Testis (tissue), 3 donors: Measurements from ENCODE around the gene PRKN. TPM values are rescaled to one million over a fixed set of nuclear protein-coding genes. Genes with fewer than 3 reads are reported as not detected.

Source experiments
- DNase-seq: peaks from one replicate; pipeline ENCODE4 v3.0.0-alpha.2; 2019
- H3K27ac ChIP-seq, 2 donors: fragments of 200-600 bp; sonication (generic); one replicate each; pipeline ENCODE4 v1.5.1; 2019
- H3K27me3 ChIP-seq: fragments of 200-600 bp; sonication (generic); one replicate; pipeline ENCODE4 v1.5.1; 2019
- H3K36me3 ChIP-seq: fragments of 200-600 bp; sonication (generic); one replicate; pipeline ENCODE4 v1.5.1; 2017; ENCODE audit warnings: low read depth; ENCODE audit errors: missing control alignments
- H3K4me1 ChIP-seq: fragments of 200-600 bp; sonication (generic); one replicate; pipeline ENCODE4 v1.5.1; 2019
- H3K4me3 ChIP-seq, 2 donors: fragments of 200-600 bp; sonication (generic); one replicate each; pipeline ENCODE4 v1.5.1; 2017 to 2019
- H3K9me3 ChIP-seq: fragments of 200-600 bp; sonication (generic); one replicate; pipeline ENCODE4 v1.5.1; 2017
- POLR2A ChIP-seq: fragments of 450-650 bp; IDR thresholded peaks from one replicate; pipeline ENCODE4 v1.6.1; 2017; ENCODE audit warnings: antibody characterized with exemption, mild to moderate bottlenecking, moderate library complexity
- WGBS, 2 donors: methylation state at CpG; one replicate each; pipeline ENCODE4 v1.1.5; 2018; 5-methylcytosine and 5-hydroxymethylcytosine counted together
- intact Hi-C: fragments of 100-400 bp; cut with DNase I; formaldehyde crosslinking; loops from one replicate; pipeline ENCODE4 v1.15.1; 2023; ENCODE audit warnings: low total_unique reads
- polyA plus RNA-seq: library from polyadenylated mRNA; stranded (reverse); fragments of 350-450 nt; fragmentation: Illumina TruSeq; extraction: RNeasy Lipid Tissue Mini Kit (QIAGEN cat#74804); gene quantifications from one replicate; pipeline ENCODE4 v1.2.3, GENCODE V29; 2014; ENCODE audit warnings: low read depth, low replicate concordance; ENCODE audit not compliant: insufficient read depth
- total RNA-seq, 2 donors: library from RNA; depleted of rRNA; stranded (reverse); fragments of >200 nt; gene quantifications; one replicate each; pipeline ENCODE4 v1.2.3, GENCODE V29; 2016
- TF ChIP-seq, protein P1 (sequence below), 3 experiments: fragments of 450-650 bp in 2 of 3; fragments of 200-600 bp in 1 of 3; sonication (generic) in 1 of 3; IDR thresholded peaks; one replicate each; pipeline ENCODE4 v1.5.1; 2016 to 2019; ENCODE audit warnings: antibody characterized with exemption in 3 of 3, mild to moderate bottlenecking in 2 of 3, moderate library complexity in 1 of 3

Gene PRKN
- total and polyA plus RNA-seq, 3 donors from 2014 or later, result 19.1 to 34.5 (median 28.8) TPM

DNA sequence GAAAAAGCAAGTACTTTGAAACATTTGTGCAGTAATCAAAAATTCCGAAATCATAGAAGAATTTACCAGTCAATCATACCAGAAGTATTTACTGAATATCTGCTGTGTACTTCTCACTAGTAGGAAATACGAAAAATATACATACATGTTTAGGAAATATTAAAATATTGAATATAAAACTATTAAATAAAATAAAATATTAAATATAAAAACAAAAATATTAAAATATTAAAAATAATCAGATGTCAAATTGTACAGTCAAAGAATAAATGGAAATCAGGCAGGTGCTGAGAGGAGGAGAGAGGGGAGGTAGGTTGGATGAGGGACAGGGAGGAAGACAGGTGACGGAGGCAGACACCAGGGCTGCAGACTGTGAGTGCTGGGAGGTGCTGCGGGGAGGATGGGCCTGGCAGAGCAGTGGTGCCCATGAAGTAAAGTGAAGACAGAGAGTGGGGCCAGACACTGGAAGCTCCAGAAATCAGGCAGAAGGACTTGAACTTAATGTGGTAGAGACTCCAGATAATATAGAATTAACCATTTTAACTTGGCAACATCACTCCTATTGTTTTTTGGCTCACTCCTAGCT, 55.9 kb downstream of the PRKN start:
- intact Hi-C loops, result no loop called here
- H3K4me1 ChIP-seq, result peaks cover 7% of the 10 kb centered on the region
- DNase-seq, result no peak
- no peaks in the 10 kb centered on the region for H3K9me3 ChIP-seq
- H3K4me3 ChIP-seq, result no peak overlapping the region
- no peaks in the 10 kb centered on the region for H3K27me3 ChIP-seq
- WGBS, 2 donors, result 91% methylated on average over 4 of the region's 4 CpGs
- H3K36me3 ChIP-seq, result no peaks in the 10 kb centered on the region
- no peak overlapping the region for H3K27ac ChIP-seq
- TF ChIP-seq POLR2A, result no peak
- TF ChIP-seq, protein P1, sequence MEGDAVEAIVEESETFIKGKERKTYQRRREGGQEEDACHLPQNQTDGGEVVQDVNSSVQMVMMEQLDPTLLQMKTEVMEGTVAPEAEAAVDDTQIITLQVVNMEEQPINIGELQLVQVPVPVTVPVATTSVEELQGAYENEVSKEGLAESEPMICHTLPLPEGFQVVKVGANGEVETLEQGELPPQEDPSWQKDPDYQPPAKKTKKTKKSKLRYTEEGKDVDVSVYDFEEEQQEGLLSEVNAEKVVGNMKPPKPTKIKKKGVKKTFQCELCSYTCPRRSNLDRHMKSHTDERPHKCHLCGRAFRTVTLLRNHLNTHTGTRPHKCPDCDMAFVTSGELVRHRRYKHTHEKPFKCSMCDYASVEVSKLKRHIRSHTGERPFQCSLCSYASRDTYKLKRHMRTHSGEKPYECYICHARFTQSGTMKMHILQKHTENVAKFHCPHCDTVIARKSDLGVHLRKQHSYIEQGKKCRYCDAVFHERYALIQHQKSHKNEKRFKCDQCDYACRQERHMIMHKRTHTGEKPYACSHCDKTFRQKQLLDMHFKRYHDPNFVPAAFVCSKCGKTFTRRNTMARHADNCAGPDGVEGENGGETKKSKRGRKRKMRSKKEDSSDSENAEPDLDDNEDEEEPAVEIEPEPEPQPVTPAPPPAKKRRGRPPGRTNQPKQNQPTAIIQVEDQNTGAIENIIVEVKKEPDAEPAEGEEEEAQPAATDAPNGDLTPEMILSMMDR (IDR thresholded peaks at IDR 0.05), result no peak

DNA sequence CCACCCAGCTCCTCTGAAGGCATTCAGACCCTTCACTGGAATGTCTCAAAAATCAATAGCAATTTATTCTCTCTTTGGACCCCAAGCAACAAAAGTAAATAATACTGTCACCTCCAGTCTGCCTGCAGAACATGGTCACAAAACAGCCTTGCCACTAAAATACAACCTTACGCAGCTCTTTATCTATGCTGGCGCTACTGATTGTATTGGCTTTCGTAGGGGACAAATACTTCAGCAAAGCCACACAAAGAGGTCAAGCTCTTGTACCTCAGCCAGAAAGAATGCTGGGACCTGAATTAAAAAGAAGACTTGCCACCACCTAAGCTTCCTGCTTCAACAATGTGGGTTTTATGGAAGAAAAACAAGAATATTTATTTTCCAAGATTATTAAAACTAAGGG, 57.2 kb downstream of the PRKN start:
- no peak overlapping the region for H3K27ac ChIP-seq
- H3K27me3 ChIP-seq, result no peaks in the 10 kb centered on the region
- no peak overlapping the region for H3K4me3 ChIP-seq
- H3K4me1 ChIP-seq, result peaks cover 7% of the 10 kb centered on the region
- WGBS, 2 donors, result 61 to 63% methylated on average over 3 of the region's 3 CpGs
- no peak for TF ChIP-seq POLR2A
- TF ChIP-seq, protein P1 (IDR thresholded peaks at IDR 0.05), result no peak
- intact Hi-C loops, result no loop called here
- H3K36me3 ChIP-seq, result no peaks in the 10 kb centered on the region
- no peak for DNase-seq
- H3K9me3 ChIP-seq, result no peaks in the 10 kb centered on the region

DNA sequence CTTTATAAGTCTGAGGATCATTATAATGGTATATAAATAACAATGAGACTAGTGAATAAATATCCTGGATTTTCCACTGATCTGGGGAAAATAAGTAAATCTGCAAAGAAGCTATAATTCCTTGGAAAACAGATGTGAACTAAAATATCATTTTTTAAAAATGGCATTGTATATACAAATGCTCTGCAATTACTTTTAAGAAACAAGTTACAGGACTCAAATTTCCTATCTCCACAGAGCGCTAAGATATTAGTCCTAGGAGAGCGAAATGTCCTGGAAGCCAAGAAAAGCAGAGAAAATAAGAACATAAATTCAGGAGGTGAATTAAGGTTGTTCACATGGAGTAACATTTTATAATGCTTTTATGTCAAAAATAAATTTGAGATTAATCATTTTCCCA, 61.3 kb downstream of the PRKN start:
- Histone ChIP-seq H3K9me3 (no peaks in the 10 kb centered on the region), H3K4me3 (no peak overlapping the region), H3K27me3 (no peaks in the 10 kb centered on the region), H3K4me1 (peaks cover 10% of the 10 kb centered on the region), H3K27ac (no peak overlapping the region), H3K36me3 (no peaks in the 10 kb centered on the region)
- DNase-seq, result no peak
- TF ChIP-seq, protein P1 (IDR thresholded peaks at IDR 0.05), result no peak
- TF ChIP-seq POLR2A, result no peak
- WGBS, 2 donors, result 53 to 66% methylated on average over 2 of the region's 2 CpGs
- intact Hi-C loops, result no loop called here

DNA sequence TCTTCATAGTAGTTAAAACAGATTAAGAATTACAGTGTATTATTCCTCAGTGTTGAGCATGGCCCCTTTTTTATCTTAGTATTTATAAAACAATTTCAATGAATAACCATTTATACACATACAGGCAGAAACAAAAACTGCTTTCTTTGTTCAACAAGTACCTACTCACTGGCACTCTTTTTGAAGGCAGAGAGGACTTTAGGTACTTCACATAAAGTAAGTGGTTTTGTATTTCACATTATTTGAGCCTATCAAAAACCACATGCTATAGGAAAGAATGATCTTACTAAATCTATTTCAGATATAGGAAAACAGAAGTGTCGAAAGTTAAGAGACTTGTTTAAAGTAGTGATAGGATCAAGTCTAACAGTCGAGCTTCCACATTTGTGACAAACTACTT, 73.8 kb downstream of the PRKN start:
- no peak overlapping the region for H3K4me3 ChIP-seq
- H3K27me3 ChIP-seq, result no peaks in the 10 kb centered on the region
- WGBS, 2 donors, result 86 to 88% methylated on average over 2 of the region's 2 CpGs
- H3K4me1 ChIP-seq, result no peaks in the 10 kb centered on the region
- intact Hi-C loops, result no loop called here
- no peak overlapping the region for H3K27ac ChIP-seq
- no peak for TF ChIP-seq POLR2A
- TF ChIP-seq, protein P1 (IDR thresholded peaks at IDR 0.05), result no peak
- no peaks in the 10 kb centered on the region for H3K36me3 ChIP-seq
- no peak for DNase-seq
- no peaks in the 10 kb centered on the region for H3K9me3 ChIP-seq

DNA sequence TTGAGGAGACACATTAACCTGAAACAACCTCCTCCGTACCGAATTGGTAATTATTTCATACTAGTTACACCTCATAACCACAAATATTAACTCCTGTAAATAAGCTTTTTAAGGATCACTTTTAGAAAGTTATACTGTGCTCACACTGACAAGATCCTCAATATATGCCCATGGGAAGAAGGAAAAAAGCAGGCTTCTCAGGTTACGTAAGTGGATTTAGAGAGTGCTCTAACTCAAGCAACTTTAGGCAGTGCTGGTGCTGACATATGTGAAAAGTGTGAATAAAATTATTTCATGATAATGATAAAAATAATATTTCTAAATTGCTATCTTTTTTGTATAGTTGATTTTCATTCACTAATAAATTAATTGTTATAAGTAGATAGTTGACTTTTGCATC, 76.1 kb downstream of the PRKN start:
- no peak for DNase-seq
- Histone ChIP-seq H3K36me3 (no peaks in the 10 kb centered on the region), H3K9me3 (no peaks in the 10 kb centered on the region), H3K27me3 (no peaks in the 10 kb centered on the region), H3K27ac (no peak overlapping the region), H3K4me1 (no peaks in the 10 kb centered on the region), H3K4me3 (no peak overlapping the region)
- TF ChIP-seq, protein P1 (IDR thresholded peaks at IDR 0.05), result no peak
- TF ChIP-seq POLR2A, result no peak
- intact Hi-C loops, result no loop called here
- 90 to 93% methylated on average over 3 of the region's 3 CpGs for WGBS, 2 donors
